ENCODE measurements around the gene FOXC2.

DNA sequence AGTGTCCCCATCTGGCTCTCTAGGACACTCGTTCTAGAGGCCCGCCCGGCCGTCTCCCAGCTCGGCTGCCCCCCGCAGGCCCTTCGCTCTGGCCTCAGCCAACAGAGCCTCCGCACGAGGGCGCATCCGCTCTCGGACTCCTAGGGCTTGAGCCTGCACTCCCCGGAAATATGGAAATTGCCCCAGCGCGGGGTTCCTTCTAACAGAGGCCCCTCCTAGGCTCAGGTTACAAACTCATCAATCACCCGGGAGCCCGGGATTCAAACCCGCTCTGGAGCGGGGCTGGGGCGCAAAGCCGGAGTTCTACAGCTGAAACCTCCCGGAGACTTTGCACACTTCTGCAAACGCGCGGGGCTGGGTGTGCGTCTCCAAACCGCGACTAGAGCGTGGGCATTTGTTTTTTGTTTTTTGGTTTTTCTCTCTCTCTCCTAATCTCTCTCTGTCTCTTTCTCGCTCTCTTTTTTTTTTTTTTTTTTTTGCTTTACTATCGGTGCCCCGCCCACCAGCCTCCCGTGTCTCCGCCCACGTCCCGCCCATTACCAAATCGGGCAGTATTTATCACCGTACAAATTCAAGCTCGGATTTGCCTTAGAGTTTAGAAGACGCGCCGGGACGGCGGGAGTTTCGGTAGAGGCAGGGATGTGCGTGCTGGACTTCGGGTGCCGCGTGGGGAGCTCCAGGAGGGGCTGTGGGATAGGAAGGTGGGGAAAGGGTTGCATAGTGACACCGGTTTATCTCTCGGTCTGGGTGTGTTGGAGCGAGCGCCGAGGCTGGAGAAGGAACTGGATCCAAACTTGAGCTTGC lies 9.3 kb downstream of the FOXC2 start:
- TF ChIP-seq POLR2AphosphoS5 (IDR thresholded peaks at IDR 0.05; ENCODE audit: low read depth, low read length) = no peak
- TF ChIP-seq POLR2A (IDR thresholded peaks at IDR 0.05; ENCODE audit: low read depth, low read length) = no peak
- TF ChIP-seq TAF1 (IDR thresholded peaks at IDR 0.05; ENCODE audit: borderline replicate concordance, low read depth, low read length) = no peak
